D341Med (cell line): ENCODE results near the gene AANAT.

Experiments
- DNase-seq: peaks from one replicate; pipeline ENCODE4 v3.0.0; 2012; ENCODE audit warnings: low spot score

The AANAT gene

GRCh38 chr17:76468634-76469010 is 1.2 kb downstream of the AANAT start:
- DNase-seq: no peak

DNA sequence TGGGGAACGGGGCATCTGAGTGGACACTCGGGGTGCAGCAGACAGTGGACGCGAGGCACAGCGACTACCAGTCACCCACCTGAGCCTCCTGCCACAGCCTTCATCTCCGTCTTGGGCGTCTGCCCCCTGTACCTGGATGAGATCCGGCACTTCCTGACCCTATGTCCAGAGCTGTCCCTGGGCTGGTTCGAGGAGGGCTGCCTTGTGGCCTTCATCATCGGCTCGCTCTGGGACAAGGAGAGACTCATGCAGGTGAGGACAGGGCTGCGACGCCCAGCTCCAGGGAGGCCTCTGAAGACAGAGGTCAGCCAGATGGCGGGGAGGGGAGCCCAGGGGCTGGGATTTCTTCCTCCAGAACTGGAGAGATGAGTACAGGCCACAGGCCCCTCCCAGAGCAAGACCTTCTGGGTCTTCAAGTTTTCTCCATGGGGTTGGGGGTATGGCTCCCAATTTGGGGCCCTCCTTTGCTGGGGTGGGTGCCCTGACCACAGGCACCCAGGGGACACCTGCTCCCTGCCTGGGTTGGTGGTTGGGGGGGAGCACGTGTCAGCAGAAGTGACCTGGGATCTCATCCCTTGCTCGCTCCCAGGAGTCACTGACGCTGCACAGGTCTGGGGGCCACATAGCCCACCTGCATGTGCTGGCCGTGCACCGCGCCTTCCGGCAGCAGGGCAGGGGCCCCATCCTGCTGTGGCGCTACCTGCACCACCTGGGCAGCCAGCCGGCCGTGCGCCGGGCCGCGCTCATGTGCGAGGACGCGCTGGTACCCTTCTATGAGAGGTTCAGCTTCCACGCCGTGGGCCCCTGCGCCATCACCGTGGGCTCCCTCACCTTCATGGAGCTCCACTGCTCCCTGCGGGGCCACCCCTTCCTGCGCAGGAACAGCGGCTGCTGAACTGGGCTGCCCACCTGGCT is 1.9 kb downstream of the AANAT start:
- DNase-seq: no peak

DNA sequence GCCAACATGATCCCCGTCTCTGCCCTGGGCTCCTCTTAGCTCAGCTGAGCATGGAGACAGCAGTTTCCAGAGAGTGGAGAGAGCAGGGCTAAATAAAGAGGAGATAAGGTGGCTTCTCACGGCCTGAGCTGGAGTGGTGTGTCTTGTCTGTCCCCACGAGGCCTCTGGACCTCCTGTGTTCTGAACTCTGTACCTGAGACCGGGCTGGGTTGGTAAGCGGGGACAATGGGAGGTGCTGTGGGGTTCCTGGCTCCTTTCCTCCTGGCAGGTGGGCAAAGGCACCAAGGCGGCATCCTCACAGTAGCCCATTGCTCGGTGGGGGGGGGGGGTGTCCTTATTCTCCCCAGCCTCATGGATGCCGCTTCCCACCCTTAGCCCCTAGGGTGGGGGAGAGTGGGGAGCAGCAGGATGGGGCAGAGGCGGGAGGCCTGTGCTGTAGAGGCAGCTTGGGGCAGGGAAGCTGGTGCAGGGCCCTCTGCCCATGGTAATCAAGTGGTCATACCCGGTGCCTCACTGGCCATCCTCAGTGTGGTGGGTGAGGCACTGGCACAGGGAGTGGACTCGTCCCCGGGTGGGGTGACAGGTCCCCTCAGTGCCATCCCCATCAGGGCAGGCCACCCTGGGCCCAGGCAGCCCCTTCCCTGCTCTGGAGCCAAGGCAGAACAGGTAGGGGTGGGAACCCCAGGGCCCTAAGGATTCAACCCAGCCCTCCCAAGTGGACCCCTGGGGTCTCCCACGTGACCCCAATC is 2.8 kb downstream of the AANAT start:
- no peak for DNase-seq

- DNase-seq: no peak
These were observed 4.3 kb downstream of the AANAT start for GRCh38 chr17:76471498-76472257.

DNA sequence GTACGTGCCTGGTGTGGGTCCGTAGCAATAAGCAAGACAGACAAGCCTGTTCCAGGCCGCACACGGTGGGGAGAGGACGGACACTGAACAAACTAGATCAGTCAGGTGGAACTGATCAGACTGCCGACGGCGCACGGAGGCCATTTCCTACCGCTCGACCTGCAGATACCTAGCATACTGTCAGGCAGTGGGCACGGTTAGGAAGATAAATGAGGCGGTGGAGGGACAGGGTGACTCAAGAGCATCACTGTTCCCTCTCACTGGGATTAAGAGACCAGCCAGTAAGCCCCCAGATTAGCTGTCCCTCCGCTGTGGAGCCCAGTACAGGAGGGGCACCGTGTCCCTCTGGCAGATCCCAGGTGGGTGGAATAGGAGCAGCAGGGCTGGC is 4.8 kb downstream of the AANAT start:
- DNase-seq: no peak

- DNase-seq: no peak
These were observed 5.3 kb downstream of the AANAT start for GRCh38 chr17:76472726-76473125.

GRCh38 chr17:76473541-76473985 is 6.2 kb downstream of the AANAT start:
- DNase-seq: peak; percentile 73

- DNase-seq: no peak
These were observed 6.8 kb downstream of the AANAT start for GRCh38 chr17:76474238-76474637.

DNA sequence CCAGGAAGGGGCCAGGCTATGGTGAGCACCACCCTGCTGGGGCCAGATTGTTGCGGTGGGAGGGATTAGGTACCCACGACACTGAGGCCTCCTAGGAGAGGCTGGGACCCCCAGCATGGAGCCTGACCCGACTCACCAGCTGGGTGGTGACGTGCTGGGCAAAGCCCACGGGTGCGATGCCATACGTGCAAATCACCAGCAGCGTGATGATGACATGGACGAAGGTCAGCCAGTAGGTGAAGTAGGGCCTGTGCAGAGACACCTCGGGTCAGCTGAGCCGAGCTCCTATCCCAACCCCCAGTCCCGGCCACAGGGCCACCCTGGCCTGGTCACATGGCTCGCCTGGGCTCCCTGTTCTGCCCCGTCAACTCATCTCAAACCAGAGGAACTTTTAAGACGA is 7.5 kb downstream of the AANAT start:
- no peak for DNase-seq

- no peak for DNase-seq
These were observed 7.9 kb downstream of the AANAT start for GRCh38 chr17:76475302-76475701.

GRCh38 chr17:76476736-76477135 is 9.3 kb downstream of the AANAT start:
- no peak for DNase-seq

DNA sequence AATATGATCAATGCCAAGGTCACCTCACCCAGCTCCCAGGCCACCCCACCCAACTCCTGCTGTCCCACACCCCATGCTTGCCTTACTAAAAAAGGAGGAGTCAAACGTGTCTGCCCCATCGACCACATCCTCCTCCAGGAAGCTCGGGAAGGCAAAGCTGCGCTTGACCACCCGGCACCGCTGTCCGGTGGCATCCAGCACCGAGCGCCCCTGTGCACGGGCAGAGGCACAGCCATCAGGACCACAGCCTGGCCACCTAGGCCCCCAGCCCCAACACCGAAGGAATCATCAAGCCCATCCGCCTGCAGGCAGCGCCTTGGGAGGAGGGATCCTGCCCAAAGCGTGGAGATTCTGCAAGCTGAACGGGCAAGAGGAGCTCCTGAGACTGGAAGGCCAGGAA is 10.2 kb downstream of the AANAT start:
- no peak for DNase-seq

- no peak for DNase-seq
These were observed 10.7 kb downstream of the AANAT start for GRCh38 chr17:76478097-76478496.

GRCh38 chr17:76478730-76479514 is 11.5 kb downstream of the AANAT start:
- DNase-seq: no peak

GRCh38 chr17:76479515-76480060 is 12.2 kb downstream of the AANAT start:
- no peak for DNase-seq

- no peak for DNase-seq
These were observed 13.2 kb downstream of the AANAT start for GRCh38 chr17:76480632-76481031.

DNA sequence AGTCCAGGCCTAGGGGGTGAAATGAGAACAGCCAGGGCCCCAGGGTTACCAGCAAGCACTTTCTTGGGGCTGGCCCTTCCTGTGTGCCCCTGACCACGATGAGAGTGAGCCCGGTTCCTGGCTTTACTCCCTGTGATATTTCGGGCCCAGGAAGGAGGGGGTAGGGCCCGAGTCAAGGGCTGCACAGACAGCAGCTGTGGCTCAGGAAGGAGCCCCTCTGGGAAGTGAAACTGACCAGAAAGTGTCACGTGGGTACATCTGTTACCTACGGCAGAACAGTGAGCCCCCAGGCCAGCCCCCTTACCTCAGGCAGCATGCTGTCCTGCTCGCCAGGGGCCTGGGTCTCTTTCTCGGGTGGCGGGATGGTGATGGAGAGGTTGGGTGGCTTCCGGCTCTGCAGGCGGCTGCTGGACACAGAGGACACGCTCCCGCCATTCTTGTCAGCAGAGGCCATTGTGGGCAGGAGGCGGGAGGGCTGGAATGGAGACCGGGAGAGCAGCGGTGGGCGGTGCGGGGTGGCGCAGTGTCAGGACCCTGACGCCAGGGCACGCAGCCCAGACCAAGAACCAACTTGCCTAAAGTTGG is 13.8 kb downstream of the AANAT start:
- DNase-seq: no peak

GRCh38 chr17:76484228-76484725 is 16.9 kb downstream of the AANAT start:
- no peak for DNase-seq

DNA sequence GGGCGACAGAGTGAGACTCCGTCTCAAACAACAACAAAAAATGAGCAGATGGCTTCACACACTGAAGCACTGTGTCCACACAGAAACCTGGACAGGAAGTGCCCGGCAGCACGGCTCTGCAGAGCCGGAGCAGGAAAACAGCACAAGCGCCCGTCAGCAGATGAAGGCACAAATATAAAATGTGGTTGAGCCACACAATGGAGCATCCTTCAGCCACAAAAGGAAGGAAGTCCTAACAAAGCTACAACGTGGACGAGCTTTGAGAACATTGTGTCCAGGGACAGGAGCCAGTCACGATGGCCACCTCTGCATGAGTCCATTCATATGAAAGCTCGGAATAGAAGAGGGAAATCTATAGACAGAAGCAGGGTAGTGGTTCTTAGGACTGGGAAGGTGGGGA is 18.2 kb downstream of the AANAT start:
- no peak for DNase-seq

- DNase-seq: no peak
These were observed 20.2 kb downstream of the AANAT start for GRCh38 chr17:76487451-76488192.
